Fibroblast of mammary gland (primary cell): ENCODE results near the gene CXCL10.

ENCODE experiments used
- DNase-seq: peaks from one replicate; pipeline ENCODE4 v3.0.0-alpha.2; 2010; ENCODE audit warnings: low read depth
- H3K4me3 ChIP-seq: 2 replicates; pipeline ENCODE4 v1.5.1; 2011; ENCODE audit warnings: low read depth, mild to moderate bottlenecking, low read length, moderate library complexity; ENCODE audit not compliant: control insufficient read depth
- TF ChIP-seq, protein P1 (sequence below): conservative IDR thresholded peaks from 2 replicates; pipeline ENCODE4 v1.5.1; 2011; ENCODE audit warnings: low read depth, low read length, inconsistent platforms; ENCODE audit not compliant: control insufficient read depth, insufficient read depth

CXCL10 gene

GRCh38 chr4:76022031-76022430 is 1.3 kb downstream of the CXCL10 start:
- DNase-seq = no peak
- H3K4me3 ChIP-seq = no peak overlapping the region
- TF ChIP-seq, protein P1, sequence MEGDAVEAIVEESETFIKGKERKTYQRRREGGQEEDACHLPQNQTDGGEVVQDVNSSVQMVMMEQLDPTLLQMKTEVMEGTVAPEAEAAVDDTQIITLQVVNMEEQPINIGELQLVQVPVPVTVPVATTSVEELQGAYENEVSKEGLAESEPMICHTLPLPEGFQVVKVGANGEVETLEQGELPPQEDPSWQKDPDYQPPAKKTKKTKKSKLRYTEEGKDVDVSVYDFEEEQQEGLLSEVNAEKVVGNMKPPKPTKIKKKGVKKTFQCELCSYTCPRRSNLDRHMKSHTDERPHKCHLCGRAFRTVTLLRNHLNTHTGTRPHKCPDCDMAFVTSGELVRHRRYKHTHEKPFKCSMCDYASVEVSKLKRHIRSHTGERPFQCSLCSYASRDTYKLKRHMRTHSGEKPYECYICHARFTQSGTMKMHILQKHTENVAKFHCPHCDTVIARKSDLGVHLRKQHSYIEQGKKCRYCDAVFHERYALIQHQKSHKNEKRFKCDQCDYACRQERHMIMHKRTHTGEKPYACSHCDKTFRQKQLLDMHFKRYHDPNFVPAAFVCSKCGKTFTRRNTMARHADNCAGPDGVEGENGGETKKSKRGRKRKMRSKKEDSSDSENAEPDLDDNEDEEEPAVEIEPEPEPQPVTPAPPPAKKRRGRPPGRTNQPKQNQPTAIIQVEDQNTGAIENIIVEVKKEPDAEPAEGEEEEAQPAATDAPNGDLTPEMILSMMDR = no peak

- DNase-seq = no peak
- H3K4me3 ChIP-seq = no peak overlapping the region
- TF ChIP-seq, protein P1 = no peak
These were observed 6.1 kb downstream of the CXCL10 start for GRCh38 chr4:76017056-76017686.

DNA sequence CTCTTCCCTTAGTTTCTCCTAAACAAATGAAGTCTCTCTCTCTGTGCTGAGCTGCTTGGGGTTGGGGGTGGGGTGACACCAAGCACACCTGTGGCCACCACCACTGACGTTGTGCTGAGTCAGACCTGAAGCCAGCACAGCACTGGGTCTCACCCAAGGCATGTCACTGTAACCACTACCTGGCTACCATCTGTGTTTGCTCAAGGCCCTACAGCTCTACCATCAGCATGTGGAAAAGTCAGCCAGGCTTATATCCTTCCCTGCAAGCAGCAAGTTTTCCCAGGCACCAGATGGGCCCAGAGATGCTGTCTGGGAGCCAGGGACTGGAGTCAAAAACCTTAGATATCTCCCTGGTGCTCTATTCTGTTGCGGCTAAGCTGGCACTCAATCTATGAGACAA is 6.9 kb downstream of the CXCL10 start:
- no peak overlapping the region for H3K4me3 ChIP-seq
- TF ChIP-seq, protein P1 = no peak
- no peak for DNase-seq

GRCh38 chr4:76013540-76013939 is 9.8 kb downstream of the CXCL10 start:
- DNase-seq = no peak
- no peak overlapping the region for H3K4me3 ChIP-seq
- TF ChIP-seq, protein P1 = no peak

DNA sequence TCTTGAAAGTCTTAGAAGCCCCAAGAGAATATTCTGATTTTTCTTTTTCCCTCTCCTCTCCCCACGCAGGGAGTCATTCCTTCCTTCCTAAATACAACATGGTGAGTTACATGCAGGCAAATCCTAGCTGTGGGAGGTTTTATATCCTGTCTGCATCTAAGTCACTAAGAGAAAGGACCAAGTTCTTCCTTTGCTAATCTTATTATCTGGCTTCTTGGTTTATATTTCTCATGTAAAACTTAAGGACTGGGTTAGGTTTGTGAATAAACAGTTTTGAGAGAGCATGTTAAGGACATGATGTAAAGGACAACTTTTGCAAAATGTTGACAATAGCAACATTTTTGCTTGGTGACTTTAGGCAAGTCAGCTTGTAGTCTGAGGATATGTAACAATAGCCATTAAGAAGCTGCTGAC is 10.9 kb downstream of the CXCL10 start:
- peak; percentile 29 for DNase-seq
- TF ChIP-seq, protein P1 = no peak
- H3K4me3 ChIP-seq = no peak overlapping the region

GRCh38 chr4:76011700-76012387 is 11.5 kb downstream of the CXCL10 start:
- peak; percentile 86 for DNase-seq
- no peak overlapping the region for H3K4me3 ChIP-seq
- TF ChIP-seq, protein P1 = no peak
